GM13977 (cell line): ENCODE data around the gene HIVEP2.

Source experiments
- DNase-seq: peaks from one replicate; pipeline ENCODE4 v3.0.0; 2012; ENCODE audit warnings: low spot score
- in situ Hi-C: fragments of 300-500 bp; cut with MboI; formaldehyde crosslinking; loops from one replicate; pipeline ENCODE4 v1.12.0; 2022; ENCODE audit warnings: low sequenced_read_pairs, low pct_unique_long_range_greater_than_20kb, mixed read lengths, inconsistent platforms; ENCODE audit not compliant: unreplicated experiment
- TF ChIP-seq, protein P1 (sequence below): IDR thresholded peaks from 2 replicates; pipeline ENCODE4 v1.5.1; 2012; ENCODE audit warnings: mild to moderate bottlenecking, control low read depth; ENCODE audit not compliant: insufficient read depth; ENCODE audit errors: extremely low read depth, missing control alignments

The HIVEP2 gene

GRCh38 chr6:142913511-142914047, 31.4 kb downstream of the HIVEP2 start:
- DNase-seq: peak; percentile 53
- in situ Hi-C loops: no loop called here
- TF ChIP-seq, protein P1, sequence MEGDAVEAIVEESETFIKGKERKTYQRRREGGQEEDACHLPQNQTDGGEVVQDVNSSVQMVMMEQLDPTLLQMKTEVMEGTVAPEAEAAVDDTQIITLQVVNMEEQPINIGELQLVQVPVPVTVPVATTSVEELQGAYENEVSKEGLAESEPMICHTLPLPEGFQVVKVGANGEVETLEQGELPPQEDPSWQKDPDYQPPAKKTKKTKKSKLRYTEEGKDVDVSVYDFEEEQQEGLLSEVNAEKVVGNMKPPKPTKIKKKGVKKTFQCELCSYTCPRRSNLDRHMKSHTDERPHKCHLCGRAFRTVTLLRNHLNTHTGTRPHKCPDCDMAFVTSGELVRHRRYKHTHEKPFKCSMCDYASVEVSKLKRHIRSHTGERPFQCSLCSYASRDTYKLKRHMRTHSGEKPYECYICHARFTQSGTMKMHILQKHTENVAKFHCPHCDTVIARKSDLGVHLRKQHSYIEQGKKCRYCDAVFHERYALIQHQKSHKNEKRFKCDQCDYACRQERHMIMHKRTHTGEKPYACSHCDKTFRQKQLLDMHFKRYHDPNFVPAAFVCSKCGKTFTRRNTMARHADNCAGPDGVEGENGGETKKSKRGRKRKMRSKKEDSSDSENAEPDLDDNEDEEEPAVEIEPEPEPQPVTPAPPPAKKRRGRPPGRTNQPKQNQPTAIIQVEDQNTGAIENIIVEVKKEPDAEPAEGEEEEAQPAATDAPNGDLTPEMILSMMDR: peak; percentile 26

DNA sequence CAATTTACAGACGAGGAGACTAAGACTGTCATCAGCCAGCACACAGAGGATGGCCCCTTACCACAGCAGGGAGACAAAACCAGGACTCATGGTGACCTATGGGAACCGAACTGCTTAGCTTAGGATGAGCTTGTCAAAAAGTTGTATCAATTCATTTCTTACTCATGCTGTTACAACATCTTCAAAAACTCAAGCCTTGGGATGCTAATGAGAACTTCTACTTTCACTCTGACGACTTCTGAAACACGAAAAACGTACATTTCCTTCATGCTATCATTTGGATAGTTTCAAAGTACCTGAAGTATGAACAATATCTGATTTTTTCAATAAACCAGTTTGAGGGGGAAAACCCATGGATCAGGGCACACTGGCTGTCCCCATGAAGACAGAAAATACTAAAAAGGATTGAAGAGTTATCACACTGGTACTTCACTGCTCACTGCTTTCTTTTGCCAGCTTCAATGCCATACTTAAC, 31.9 kb downstream of the HIVEP2 start:
- peak; percentile 45 for DNase-seq
- in situ Hi-C loops: no loop called here
- TF ChIP-seq, protein P1: no peak

GRCh38 chr6:142912125-142912524, 32.9 kb downstream of the HIVEP2 start:
- TF ChIP-seq, protein P1: no peak
- no peak for DNase-seq
- in situ Hi-C loops: no loop called here

DNA sequence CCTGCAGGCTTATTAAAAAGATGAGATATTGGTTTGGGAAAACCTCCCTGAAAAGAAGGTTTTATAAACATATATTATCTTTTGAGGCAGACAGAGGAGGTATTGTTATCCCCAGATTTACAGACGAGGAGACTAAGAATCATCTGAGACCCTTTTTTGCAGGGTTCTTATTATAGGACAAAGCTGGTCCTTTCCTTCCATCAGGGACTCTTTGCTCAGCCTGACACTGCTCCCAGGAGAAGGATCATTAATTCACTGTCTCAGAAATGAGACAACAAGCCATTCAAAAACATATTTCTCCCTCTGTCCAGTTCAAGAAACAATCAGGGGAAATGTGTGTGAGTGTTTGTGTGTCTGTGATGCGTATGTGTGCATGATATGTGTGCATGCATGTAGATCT, 33.5 kb downstream of the HIVEP2 start:
- no peak for DNase-seq
- in situ Hi-C loops: no loop called here
- TF ChIP-seq, protein P1: no peak

DNA sequence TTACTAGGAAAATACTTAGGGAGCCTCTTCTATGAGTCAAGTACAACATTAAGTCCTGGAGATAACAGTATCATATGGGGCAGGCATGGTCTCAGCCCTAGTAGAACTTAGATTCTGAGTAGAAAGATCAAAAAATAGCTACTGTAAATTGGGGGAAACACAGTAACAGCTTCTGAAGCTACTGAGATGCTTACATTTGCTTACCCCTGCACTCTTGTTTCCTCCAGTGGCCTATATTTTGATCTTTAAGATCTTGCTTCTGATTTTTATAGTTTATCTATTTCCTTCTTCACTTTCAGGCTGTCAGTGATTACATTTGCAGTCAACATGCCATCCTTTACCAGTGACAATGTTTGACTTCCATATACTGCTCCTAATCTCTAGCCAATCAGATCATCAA, 35.3 kb downstream of the HIVEP2 start:
- TF ChIP-seq, protein P1: no peak
- no peak for DNase-seq
- in situ Hi-C loops: no loop called here

DNA sequence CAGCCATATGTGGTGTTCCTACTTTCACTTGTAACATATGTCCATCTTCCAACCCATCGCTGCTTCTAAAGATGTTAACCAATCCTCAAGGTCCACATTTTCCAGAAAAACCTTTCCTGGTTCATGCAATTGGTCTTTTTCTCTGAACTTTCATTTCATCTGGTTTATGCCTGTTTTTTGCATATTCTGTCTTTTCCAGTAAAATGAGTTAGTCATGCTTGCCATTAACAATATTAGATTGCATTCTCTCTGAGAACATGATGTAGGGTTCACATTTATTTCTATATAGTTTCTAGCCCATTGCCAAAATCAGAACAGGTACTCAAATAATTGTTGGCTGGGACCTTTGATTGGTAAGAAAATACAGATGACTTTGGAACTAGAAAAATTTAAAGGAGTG, 36.7 kb downstream of the HIVEP2 start:
- no peak for DNase-seq
- TF ChIP-seq, protein P1: no peak
- in situ Hi-C loops: no loop called here
